Occipital lobe (tissue), 2 donors: Measurements from ENCODE around the gene PHAF1. TPM values are rescaled to one million over a fixed set of nuclear protein-coding genes. Genes with fewer than 3 reads are reported as not detected.

ENCODE experiments used
- DNase-seq: peaks from one replicate; lab custom pipeline; 2025; lab: John Stamatoyannopoulos, UW
- total RNA-seq: library from RNA; depleted of rRNA; stranded (reverse); fragments of >200 nt; gene quantifications from one replicate; pipeline ENCODE4 v1.2.3, GENCODE V29; 2014

PHAF1 gene
- total RNA-seq, 1 donor from 2014 or later = 19.8 TPM

DNA sequence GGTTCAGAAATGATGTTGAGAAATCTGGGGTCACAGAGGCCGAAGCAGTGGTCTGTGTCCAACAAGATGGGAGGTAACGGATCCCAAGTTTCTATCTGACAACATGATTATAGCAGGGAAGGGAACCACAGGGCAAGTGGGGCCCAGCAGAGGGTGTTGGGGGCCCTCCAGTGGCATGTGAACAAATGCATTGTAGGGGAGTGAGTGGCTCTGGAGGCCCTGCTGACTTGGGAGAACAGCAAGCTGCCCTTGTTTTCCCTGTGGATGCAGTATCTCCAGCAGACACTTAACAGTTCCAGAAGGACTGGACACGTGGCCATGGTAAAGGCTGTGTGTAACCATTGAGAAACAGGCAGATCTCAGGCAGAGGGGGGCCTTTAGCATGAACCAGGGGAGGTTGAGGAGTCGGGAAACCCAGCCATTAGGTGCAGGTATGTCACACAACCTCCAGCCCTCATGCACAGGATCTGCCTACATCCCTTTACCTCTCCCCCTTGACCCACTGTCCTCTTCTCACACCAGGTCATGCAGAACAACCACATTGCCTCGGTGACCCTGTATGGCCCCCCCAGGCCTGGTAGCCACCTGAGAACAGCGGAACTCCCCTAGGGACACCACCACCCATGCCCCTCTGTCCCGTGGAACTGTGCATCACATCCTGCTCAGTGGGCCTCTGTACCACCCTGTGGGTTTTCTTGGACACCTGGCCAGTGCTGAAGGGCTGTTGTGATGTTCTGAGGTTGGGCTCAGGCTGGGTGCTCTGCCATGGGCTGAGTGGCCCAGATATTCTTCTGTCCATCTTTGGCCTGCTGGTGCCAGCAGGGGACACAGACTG lies 37.0 kb downstream of the PHAF1 start:
- no peak for DNase-seq

DNA sequence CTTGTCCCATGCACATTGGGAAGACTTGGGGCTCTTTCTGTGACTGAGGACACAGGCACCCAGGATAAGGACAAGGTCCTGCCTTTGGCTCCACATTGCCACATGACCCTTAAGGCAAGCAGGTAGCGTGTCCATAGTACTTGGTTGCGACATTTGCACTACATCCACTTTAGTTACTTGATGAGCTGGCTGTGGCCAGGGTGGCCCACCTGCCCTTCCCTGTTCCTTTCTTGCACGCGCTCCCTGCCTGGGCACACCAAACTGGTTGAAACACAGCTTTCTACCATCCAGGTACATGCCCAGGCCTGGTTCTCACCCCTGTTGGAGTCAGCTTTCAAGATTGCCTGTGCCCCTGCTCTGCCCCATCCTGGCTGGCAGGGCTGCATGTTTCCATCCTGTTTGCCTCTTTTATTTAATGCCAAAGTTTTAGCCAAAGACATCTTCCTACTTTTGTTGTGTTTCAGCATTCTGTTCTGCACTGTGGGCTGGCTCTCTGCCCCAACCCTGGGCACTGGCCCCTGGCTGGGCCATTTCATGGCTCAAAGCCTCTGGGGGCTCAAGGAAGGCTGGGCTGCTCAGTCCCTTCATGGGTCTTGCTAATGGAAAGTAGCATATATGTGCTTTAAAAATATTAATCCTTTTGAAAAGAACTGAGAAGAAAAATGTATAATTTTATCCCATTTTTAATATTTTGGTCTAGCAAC lies 37.8 kb downstream of the PHAF1 start:
- no peak for DNase-seq

DNA sequence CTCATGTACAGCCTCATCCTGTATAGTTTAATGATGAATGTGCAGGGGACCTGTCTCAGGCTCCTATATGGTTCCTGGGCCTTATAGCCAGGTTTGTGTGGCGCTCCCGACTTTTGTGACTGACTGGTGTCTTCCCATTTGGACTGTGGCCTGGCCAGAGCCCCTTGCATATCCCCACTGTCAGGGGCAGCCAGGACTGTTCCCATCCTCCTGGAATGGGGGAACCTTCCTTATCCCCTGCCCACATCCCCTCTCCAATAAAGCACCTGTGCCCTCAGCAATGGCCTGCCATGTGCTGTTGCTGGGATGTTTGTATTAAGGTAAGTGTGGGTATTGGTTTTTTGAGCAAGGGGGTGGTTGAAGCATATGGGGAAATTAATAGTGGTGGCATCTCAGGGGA lies 38.5 kb downstream of the PHAF1 start:
- DNase-seq = no peak

DNA sequence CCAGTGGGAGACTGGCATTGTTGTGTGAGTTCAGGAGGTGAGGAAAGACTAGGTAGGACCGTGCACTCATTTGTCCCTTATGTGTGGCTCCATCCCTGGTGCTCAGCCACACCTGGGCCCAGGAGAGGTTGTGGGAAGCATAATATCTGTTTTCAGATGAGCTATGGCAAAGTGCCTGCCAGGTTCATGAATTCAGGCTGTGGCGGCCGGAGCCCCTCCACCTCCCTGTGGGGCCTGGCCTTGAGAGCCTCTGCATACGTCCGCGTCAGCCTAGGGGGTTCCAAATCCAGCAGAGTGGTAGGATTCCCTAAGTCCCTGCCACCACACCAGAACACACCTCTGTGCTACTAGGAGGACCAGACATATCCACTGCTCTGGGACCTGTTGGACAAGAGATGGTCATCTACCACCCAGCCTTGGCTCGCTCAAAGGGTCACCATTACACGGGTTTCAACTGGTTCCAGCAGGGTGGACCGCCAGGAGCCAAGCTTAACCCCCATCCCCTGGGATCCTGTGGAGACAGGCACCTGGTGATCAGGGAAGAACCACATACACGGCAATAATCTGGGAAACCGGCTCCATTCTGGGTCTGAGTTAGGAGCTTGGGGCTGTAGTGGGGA lies 39.0 kb downstream of the PHAF1 start:
- DNase-seq = no peak

GRCh38 chr16:67149276-67150046 lies 39.7 kb downstream of the PHAF1 start:
- no peak for DNase-seq

DNA sequence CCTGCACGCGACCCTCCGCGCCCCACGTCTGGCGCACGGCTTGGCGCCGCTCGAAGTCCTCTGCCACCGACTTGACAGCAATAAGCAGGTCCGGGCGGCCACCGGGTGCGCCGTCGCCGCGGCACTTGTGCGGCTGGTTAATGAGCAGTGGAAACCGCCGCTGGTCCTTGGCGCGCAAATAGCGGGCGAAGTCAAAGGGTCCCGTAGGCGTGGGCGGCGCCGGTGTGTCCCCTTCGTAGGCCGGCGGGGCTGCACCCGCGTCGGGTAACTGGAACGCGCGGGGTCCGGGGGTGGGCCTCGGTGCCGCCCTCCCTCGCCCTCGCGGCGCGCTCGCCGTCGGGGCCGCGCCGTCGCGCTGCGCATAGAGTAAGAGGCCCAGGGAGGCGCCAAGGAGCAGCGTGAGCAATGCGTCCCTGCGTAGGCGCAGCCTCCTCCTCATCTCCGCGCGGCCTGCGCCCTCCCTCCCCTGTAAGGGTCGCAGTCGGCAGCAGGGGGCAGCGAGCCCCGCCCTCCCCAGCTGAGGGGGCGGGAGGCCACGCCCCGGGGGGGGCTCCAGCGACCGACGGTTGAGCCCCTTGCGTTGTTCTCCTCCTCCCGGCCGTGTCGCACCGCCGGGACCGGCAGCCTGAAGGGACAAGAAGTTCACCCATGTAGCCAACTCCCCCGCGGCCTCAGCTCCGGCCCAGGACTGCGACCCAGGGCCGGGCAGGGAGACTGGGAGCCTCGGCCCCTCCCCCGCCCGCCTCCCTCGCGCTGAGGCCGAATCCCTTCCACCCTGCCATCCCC lies 40.5 kb downstream of the PHAF1 start:
- no peak for DNase-seq

DNA sequence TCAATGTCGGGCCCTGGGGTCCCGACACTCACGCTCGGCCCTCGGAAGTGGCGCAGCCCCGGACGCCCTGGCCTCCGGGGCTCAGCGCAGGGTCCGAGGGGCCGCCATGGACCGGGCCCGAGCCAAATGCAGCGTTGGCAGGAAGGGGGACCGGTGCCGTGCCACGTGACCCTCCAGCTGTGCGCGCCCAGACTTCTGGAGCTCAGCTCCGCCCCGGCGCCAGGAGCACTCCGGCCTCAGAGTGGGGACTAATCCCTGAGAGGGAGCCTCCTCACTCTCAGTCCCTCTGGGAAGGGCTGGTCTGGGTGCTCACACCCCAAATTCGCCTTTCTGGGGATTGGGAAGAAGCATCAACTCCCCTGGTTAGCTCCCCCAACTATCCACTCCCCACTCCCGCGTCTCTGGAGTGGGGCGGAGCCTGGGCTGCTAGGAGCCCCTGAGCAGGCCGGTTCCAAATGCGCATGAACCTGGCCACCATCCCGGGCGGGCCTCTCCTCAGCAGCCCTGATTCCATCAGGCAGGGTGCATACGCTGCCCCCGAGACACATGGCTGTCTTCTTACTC lies 41.2 kb downstream of the PHAF1 start, which contains the start of gene B3GNT9:
Gene B3GNT9 (minus strand): TSS at position 166 of the 564 bp plus-strand sequence. CDS start 513 bp downstream, outside the sequence.
- no peak for DNase-seq

GRCh38 chr16:67151431-67152097 lies 41.8 kb downstream of the PHAF1 start:
- DNase-seq = no peak

DNA sequence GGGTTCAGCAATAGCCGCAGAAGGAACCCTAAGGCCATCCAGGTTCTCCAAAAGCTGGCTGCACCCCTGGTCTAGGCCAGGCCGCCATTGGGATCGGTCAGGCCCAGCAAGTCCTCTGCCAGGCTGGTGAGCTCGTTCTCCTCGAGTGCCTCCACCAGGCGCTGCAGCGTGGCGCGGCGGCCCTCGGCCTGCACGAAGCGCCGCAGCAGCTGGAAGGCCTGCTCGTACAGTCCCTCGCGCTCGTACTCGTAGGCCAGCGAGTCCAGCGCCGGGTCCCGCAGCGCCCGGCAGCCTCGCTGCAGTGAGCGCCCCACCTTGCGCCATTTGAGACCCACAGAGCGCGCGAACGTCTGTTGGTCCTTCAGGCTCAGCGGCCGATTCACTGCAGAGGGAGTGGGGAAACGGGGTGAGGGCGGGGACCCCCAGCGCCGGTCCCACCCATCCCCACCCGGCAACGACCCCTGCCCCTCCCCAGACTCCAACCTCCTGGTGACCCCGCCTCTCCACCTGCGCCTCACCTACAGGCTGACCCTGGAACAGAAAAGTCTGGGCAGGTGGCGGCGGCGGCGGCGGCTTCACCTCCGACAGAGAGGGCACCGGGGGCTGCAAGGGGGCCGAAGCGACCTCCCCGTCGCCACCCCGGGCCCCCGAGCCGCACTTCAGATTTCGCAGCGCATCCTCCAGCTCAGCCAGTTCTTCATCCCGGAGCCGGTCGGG lies 45.0 kb downstream of the PHAF1 start:
- DNase-seq = no peak

GRCh38 chr16:67155295-67156142 lies 45.8 kb downstream of the PHAF1 start:
- peak; percentile 69 for DNase-seq

DNA sequence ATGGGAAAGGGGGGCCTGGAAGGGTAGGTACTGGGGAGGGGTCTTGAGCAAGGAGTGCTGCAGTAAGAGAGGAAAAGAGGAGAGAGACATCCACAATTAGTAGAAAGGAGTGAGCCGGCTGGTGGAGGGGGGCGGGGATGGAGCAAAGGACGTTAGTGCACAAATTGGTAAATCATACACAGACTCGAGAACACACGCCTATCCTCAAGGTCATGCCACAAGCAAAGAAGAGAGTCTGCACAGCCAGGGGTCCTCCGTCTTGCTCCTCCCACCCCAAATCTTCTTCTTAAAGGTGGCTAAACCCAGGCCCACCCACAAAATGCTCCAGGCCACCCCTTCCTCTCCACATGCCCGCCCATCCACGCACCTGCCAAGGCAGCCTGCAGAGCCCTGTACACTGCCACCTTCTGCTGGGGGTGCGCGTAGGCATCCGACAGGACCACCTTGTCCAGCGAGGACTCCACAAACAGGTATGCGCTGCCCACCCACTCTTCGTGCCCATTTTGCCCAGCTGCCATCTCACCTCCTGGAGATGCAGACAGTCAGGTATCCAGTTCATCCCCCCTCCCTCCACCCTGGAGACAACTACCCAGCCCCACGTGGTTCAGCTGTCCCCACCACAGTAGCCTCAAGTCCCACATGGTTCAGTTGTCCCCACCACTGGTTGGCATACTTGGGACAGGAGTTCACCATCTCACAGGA lies 46.6 kb downstream of the PHAF1 start:
- DNase-seq = no peak

DNA sequence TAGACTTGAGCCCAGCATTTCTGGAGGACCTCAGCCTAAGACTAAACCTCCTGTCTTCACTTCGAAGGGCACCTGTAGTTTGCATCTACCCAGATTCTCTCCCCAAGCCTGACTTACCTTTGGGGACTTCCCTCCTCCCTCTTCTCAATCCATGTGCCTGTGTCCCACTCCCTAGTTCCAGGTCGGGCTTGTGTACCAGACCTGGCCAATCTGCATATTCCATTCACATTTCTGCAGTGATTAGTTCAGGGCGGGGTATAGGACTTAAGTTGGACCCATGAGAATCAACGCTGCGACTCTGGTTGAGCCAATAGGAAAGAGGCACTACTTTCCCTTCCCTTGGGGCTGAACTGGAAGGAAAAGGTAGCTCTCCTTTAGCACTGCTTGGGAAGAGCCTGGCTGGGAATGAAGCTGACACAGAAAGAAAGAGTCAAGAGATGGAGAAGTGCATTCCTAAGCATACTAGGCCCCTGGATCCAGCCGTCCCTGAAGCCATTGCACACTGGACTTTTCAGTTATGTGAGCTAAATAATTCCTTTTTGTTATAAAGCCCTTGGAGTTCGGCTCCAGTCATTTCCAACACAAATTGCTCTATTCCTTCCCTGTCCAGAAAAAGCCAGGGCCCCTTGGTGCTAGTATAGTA lies 47.5 kb downstream of the PHAF1 start:
- DNase-seq = no peak

DNA sequence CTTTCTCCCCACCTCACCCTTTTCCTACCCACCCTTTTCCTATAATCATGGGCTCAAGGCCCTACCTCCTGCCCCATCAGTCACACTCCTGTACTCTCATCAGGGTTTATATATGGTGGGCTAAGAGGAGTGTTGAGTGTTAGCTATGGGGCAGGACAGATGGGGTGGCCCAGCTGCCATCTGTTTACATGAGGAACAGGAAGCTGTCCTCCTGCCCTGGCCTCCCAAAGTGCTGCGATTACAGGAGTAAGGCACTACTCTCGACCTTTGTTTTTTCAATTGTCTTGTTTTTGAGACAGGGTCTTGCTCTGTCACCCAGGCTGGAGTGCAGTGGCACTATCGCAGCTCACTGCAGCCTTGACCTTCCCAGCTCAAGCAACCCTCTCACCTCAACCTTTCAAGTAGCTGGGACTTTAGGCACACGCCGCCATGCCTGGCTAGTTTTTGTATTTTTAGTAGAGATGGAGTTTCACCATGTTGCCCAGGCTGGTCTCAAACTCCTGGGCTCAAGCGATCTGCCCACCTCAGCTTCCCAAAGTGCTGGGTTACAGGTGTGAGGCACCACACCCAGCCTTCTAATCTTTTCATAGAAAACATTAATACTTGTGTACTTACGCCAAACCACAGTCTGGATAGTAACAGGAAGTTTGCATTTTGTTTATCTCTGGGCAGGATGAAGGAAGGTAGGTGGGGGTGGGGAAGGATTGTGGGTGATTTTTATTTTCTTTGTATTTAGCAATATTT lies 48.3 kb downstream of the PHAF1 start:
- DNase-seq = no peak

DNA sequence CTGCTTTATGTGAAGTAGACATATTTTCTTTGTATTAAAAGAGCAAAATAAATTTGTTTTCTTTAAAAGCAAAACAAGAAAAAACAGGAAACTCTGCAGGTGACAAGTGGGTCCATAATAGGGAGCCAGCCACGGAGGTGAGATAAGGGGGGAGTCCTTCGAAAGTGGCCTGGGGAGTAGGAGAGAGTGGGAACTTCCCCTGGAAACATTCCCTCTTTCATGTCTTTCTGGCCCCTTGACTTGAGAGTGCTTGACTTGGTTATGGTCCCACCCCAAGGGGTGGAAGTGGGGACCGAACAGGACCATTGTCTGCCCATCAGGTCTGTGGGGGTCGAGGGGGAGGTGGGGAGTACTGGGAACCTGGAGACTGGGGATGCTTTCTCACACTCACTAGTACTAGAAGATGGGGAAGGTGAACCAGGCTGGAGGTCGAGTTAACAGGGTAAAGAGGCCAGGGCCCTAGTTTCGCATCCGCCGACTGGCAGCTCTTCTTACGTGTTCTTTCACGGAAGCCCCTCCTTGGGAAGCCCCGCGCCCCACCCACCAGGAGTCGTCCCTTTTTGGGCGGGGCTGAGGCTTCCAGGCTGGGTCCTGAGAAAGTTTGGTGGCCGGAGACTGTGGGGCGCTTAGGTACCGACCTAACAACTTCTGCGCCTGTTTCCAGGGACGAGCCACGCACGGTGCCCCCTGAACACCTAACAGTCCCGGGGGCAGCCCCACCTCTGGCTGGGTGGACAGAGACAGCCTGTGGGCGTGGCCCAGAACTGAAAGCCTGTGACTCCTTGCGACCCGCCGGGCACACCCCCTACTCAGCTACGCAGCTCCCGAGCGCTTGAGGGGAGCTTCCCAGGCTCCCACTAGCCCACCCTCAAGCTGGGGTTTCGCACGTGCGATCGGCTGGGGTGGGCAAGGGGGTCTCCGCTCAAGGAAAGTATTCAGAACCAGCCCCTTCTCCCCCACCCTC lies 49.2 kb downstream of the PHAF1 start:
- no peak for DNase-seq

- DNase-seq = no peak
Observed at GRCh38 chr16:67161595-67162058, 51.9 kb downstream of the PHAF1 start.
